K562 (cell line): Measurements from ENCODE around the gene C22orf39. TPM values are rescaled to one million over a fixed set of nuclear protein-coding genes. Genes with fewer than 3 reads are reported as not detected.

Source experiments
- GTF2A2 ChIP-seq: IDR thresholded peaks from 2 replicates; pipeline ENCODE4 v1.6.1; 2016; ENCODE audit warnings: mild to moderate bottlenecking, missing genetic modification characterization, missing compliant biosample characterization
- HNRNPUL1 ChIP-seq: fragments of 200-400 bp; formaldehyde crosslinking; IDR thresholded peaks from 2 replicates; pipeline ENCODE4 v1.6.1; 2017; ENCODE audit warnings: low read length
- KDM4B ChIP-seq, 2 experiments: fragments of 450-650 bp in 1 of 2; sonication (generic) in 1 of 2; IDR thresholded peaks; 2 replicates each; pipeline ENCODE4 v1.6.1; 2016 to 2017; ENCODE audit warnings: borderline replicate concordance in 2 of 2, antibody characterized with exemption in 1 of 2, low read depth in 1 of 2, mild to moderate bottlenecking in 1 of 2
- NFYB ChIP-seq: IDR thresholded peaks from 2 replicates; pipeline ENCODE4 v1.6.1; 2011; ENCODE audit warnings: mild to moderate bottlenecking, moderate library complexity; ENCODE audit not compliant: insufficient read length; ENCODE audit errors: extremely low read depth
- PHF20 ChIP-seq: fragments of 450-650 bp; IDR thresholded peaks from 2 replicates; pipeline ENCODE4 v1.6.1; 2018; ENCODE audit not compliant: partially characterized antibody
- SAFB ChIP-seq: fragments of 200-400 bp; formaldehyde crosslinking; IDR thresholded peaks from 2 replicates; pipeline ENCODE4 v1.6.1; 2017; ENCODE audit warnings: low read depth, low read length, borderline replicate concordance
- XRCC4 ChIP-seq: IDR thresholded peaks from one replicate; pipeline ENCODE4 v1.6.1; 2011; ENCODE audit not compliant: insufficient read depth, insufficient read length; ENCODE audit errors: extremely low read depth
- polyA plus RNA-seq, 8 experiments: library from polyadenylated mRNA; depleted of rRNA in 4 of 8; stranded (reverse) in 5 of 8; unstranded in 3 of 8; fragments of >200 nt; fragmentation: Nextera tagmentation in 2 of 8; fragmentation: Illumina TruSeq in 1 of 8; extraction: Ambion mirVana in 2 of 8; extraction: Trizol in 1 of 8; gene quantifications; 2 replicates each; pipeline versions ENCODE4 v1.2.1 to v1.2.3, GENCODE V29; 2011 to 2014; ENCODE audit warnings: inconsistent platforms in 1 of 8, missing spikeins in 1 of 8
- total RNA-seq, 7 experiments: library from RNA; depleted of rRNA in 6 of 7; stranded (reverse); fragments of >200 nt in 6 of 7; fragmentation: Illumina TruSeq in 2 of 7; extraction: Trizol in 2 of 7; gene quantifications; 2 replicates each; pipeline versions ENCODE4 v1.2.1 to v1.2.3, GENCODE V29; 2011 to 2021; ENCODE audit warnings: low replicate concordance in 1 of 7
- TF ChIP-seq, protein P1 (sequence below), 2 experiments: fragments of 450-650 bp; formaldehyde crosslinking in 1 of 2; IDR thresholded peaks; 2 replicates each; pipeline versions ENCODE4 v1.4.0 to v1.6.1; 2014 to 2020; ENCODE audit warnings: mild to moderate bottlenecking in 2 of 2, borderline replicate concordance in 1 of 2, low read depth in 1 of 2
- TF ChIP-seq, protein P2 (sequence below): sonication (generic); formaldehyde crosslinking; IDR thresholded peaks from 2 replicates; pipeline ENCODE4 v1.8.0; 2022; ENCODE audit warnings: missing genetic modification reagents, mild to moderate bottlenecking, borderline replicate concordance
- TF ChIP-seq, protein P3 (sequence below): fragments of 450-650 bp; formaldehyde crosslinking; conservative IDR thresholded peaks from 2 replicates; pipeline ENCODE4 v1.4.0; 2022; ENCODE audit warnings: mild to moderate bottlenecking, missing genetic modification characterization
- TF ChIP-seq, protein P4 (sequence below): fragments of 250-450 bp; sonication (Bioruptor Pico); IDR thresholded peaks from 2 replicates; pipeline ENCODE4 v1.5.0; 2020; ENCODE audit warnings: mild to moderate bottlenecking, borderline replicate concordance
- TF ChIP-seq, protein P5 (sequence below): IDR thresholded peaks from 2 replicates; pipeline ENCODE4 v1.6.1; 2011; ENCODE audit not compliant: insufficient read length; ENCODE audit errors: extremely low read depth

Gene C22orf39
- total and polyA plus RNA-seq, 9 of the 15 experiments (the other 6 are each of a cell fraction or from before 2014, with no cell fraction given): 20.4 to 139 (median 66.8) TPM

DNA sequence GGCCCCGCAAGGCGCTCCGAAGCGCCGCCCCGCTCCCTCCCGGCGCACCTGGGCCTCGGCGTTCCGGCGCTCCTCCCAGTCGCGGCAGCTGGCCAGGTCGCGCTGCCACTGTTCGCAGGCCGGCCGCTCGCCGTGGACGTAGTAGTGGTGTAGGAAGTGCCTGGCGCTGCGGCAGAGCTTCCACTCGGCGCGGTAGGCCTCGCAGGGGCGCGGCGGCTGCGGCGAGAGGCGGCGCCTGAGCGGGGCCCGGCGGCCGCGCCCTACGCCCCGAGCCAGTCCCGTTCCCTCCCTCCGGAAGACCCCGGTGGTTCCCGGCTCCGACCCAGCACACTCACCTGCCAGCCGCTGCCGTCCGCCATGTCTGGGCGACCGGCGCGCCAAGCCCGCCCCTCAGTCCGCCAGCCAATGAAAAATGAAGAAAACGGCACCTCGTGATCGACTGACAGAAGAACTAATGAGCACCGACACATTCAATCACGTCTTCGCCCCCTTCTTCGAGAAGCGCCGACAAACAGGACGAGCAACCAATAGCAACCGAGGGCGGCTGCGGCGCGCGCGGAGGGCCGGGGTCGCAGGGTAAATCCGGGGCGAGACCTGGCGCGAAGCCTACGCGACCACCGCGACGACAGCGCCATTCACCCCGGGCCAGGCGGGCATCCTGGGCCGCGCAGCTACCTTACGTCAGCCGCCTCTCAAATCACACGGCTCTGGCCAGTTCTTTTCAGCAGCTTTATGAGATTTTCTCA, at the start of gene C22orf39 (continued):
- TF ChIP-seq, protein P1, sequence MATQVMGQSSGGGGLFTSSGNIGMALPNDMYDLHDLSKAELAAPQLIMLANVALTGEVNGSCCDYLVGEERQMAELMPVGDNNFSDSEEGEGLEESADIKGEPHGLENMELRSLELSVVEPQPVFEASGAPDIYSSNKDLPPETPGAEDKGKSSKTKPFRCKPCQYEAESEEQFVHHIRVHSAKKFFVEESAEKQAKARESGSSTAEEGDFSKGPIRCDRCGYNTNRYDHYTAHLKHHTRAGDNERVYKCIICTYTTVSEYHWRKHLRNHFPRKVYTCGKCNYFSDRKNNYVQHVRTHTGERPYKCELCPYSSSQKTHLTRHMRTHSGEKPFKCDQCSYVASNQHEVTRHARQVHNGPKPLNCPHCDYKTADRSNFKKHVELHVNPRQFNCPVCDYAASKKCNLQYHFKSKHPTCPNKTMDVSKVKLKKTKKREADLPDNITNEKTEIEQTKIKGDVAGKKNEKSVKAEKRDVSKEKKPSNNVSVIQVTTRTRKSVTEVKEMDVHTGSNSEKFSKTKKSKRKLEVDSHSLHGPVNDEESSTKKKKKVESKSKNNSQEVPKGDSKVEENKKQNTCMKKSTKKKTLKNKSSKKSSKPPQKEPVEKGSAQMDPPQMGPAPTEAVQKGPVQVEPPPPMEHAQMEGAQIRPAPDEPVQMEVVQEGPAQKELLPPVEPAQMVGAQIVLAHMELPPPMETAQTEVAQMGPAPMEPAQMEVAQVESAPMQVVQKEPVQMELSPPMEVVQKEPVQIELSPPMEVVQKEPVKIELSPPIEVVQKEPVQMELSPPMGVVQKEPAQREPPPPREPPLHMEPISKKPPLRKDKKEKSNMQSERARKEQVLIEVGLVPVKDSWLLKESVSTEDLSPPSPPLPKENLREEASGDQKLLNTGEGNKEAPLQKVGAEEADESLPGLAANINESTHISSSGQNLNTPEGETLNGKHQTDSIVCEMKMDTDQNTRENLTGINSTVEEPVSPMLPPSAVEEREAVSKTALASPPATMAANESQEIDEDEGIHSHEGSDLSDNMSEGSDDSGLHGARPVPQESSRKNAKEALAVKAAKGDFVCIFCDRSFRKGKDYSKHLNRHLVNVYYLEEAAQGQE (IDR thresholded peaks at IDR 0.05; ENCODE audit: borderline replicate concordance): no peak; the same call in 1 of the 2 replicates
- TF ChIP-seq, protein P1 (CRISPR knock-in tag; IDR thresholded peaks at IDR 0.05; ENCODE audit: low read depth): peak; percentile 87
- TF ChIP-seq, protein P2, sequence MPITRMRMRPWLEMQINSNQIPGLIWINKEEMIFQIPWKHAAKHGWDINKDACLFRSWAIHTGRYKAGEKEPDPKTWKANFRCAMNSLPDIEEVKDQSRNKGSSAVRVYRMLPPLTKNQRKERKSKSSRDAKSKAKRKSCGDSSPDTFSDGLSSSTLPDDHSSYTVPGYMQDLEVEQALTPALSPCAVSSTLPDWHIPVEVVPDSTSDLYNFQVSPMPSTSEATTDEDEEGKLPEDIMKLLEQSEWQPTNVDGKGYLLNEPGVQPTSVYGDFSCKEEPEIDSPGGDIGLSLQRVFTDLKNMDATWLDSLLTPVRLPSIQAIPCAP (CRISPR knock-in tag): no peak
- TF ChIP-seq GTF2A2 (tag) (peak; percentile 76; the same call in 1 of the 2 replicates), HNRNPUL1 (no peak), PHF20 (peak; percentile 81), NFYB (peak; percentile 98), SAFB (peak; percentile 70; the same call in 1 of the 2 replicates), XRCC4 (no peak), KDM4B (IDR thresholded peaks at IDR 0.05; ENCODE audit: borderline replicate concordance in 2 of 2, low read depth in 1 of 2) (peak in 1 of 2 experiments; percentile 75; a peak in 2 of 4 replicates)
- TF ChIP-seq, protein P3, sequence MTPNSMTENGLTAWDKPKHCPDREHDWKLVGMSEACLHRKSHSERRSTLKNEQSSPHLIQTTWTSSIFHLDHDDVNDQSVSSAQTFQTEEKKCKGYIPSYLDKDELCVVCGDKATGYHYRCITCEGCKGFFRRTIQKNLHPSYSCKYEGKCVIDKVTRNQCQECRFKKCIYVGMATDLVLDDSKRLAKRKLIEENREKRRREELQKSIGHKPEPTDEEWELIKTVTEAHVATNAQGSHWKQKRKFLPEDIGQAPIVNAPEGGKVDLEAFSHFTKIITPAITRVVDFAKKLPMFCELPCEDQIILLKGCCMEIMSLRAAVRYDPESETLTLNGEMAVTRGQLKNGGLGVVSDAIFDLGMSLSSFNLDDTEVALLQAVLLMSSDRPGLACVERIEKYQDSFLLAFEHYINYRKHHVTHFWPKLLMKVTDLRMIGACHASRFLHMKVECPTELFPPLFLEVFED (CRISPR knock-in tag): no peak
- TF ChIP-seq, protein P4, sequence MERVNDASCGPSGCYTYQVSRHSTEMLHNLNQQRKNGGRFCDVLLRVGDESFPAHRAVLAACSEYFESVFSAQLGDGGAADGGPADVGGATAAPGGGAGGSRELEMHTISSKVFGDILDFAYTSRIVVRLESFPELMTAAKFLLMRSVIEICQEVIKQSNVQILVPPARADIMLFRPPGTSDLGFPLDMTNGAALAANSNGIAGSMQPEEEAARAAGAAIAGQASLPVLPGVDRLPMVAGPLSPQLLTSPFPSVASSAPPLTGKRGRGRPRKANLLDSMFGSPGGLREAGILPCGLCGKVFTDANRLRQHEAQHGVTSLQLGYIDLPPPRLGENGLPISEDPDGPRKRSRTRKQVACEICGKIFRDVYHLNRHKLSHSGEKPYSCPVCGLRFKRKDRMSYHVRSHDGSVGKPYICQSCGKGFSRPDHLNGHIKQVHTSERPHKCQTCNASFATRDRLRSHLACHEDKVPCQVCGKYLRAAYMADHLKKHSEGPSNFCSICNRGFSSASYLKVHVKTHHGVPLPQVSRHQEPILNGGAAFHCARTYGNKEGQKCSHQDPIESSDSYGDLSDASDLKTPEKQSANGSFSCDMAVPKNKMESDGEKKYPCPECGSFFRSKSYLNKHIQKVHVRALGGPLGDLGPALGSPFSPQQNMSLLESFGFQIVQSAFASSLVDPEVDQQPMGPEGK (CRISPR knock-in tag): no peak
- TF ChIP-seq, protein P5, sequence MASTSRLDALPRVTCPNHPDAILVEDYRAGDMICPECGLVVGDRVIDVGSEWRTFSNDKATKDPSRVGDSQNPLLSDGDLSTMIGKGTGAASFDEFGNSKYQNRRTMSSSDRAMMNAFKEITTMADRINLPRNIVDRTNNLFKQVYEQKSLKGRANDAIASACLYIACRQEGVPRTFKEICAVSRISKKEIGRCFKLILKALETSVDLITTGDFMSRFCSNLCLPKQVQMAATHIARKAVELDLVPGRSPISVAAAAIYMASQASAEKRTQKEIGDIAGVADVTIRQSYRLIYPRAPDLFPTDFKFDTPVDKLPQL: no peak
